HepG2 (cell line): ENCODE measurements around the gene HTR2A. TPM values are rescaled to one million over a fixed set of nuclear protein-coding genes. Genes with fewer than 3 reads are reported as not detected.

Experiments
- ATAC-seq: fragments of 200-7000 bp; cut with Tn5 transposase; 3 replicates; pipeline ENCODE4 v1.9.1; 2020; ENCODE audit warnings: mild to moderate bottlenecking, moderate library complexity
- BruUV-seq: library from RNA; stranded (reverse); fragments of 400-500 nt; replicated peaks from 2 replicates; lab custom pipeline; 2021; lab: Mats Ljungman, UMichigan
- CTCF ChIA-PET: fragments of 300-600 bp; formaldehyde crosslinking; extraction: SDS; loops from one replicate; lab custom pipeline; 2021; ENCODE audit warnings: low total read pairs, inconsistent platforms, low intra/inter-chr PET ratio; lab: Yijun Ruan, JAX
- POLR2A ChIA-PET: fragments of 350-600 bp; sonication (Branson Sonifier 250); formaldehyde crosslinking; loops from one replicate; lab custom pipeline; 2020; ENCODE audit warnings: antibody characterized with exemption, inconsistent platforms; lab: Yijun Ruan, JAX
- DNase-seq: peaks from one replicate; pipeline ENCODE4 v3.0.0-alpha.2; 2015; ENCODE audit warnings: low spot score
- FAIRE-seq: peaks from 3 replicates; lab custom pipeline; 2011; peaks lifted over from hg19 to GRCh38; lab: Jason Lieb, UNC
- H2AFZ ChIP-seq: one replicate; pipeline ENCODE4 v1.6.1; 2011; ENCODE audit warnings: low read length, inconsistent platforms
- H3K27ac ChIP-seq: fragments of 300-600 bp; 3 replicates; pipeline ENCODE4 v1.8.0; 2011; ENCODE audit warnings: mixed run types, mild to moderate bottlenecking, mixed read lengths, low read length, inconsistent platforms; ENCODE audit not compliant: insufficient read depth; ENCODE audit errors: extremely low read length
- H3K27me3 ChIP-seq, 2 experiments: fragments of 200-600 bp in 1 of 2; 2 replicates in 1 of 2; 3 replicates in 1 of 2; pipeline versions ENCODE4 v1.6.0 to v1.8.0; 2011; ENCODE audit warnings: low read length in 2 of 2, mild to moderate bottlenecking in 2 of 2, moderate library complexity in 2 of 2, inconsistent platforms in 1 of 2; ENCODE audit not compliant: insufficient read depth in 2 of 2, control insufficient read depth in 1 of 2
- H3K36me3 ChIP-seq, 2 experiments: fragments of 200-600 bp in 1 of 2; replicated peaks in 1 of 2; 2 replicates in 1 of 2; 3 replicates in 1 of 2; pipeline versions ENCODE4 v1.5.1 to v1.8.0; 2011; ENCODE audit warnings: low read length in 2 of 2, inconsistent platforms in 1 of 2; ENCODE audit not compliant: insufficient read depth in 2 of 2, control insufficient read depth in 1 of 2
- H3K4me1 ChIP-seq: 2 replicates; pipeline ENCODE4 v1.5.1; 2012; ENCODE audit warnings: low read length, inconsistent platforms; ENCODE audit not compliant: insufficient read depth
- H3K4me2 ChIP-seq: 2 replicates; pipeline ENCODE4 v1.6.0; 2011; ENCODE audit warnings: low read depth, low read length, inconsistent platforms
- H3K4me3 ChIP-seq, 3 experiments: fragments of 200-600 bp in 1 of 3; sonication (generic), shearing (Covaris generic) in 1 of 3; replicated peaks in 1 of 3; 2 replicates each; pipeline ENCODE4 v1.5.1; 2011 to 2016; ENCODE audit warnings: low read length in 3 of 3, inconsistent platforms in 2 of 3, low read depth in 2 of 3, mild to moderate bottlenecking in 2 of 3, control low read depth in 1 of 3, mixed read lengths in 1 of 3; ENCODE audit not compliant: insufficient read depth in 1 of 3
- H3K79me2 ChIP-seq: one replicate; pipeline ENCODE4 v1.6.1; 2011; ENCODE audit warnings: low read length, inconsistent platforms; ENCODE audit not compliant: insufficient read depth
- H3K9ac ChIP-seq: 2 replicates; pipeline ENCODE4 v1.6.0; 2011; ENCODE audit warnings: mild to moderate bottlenecking, low read depth, low read length, inconsistent platforms; ENCODE audit not compliant: insufficient read depth
- H3K9me3 ChIP-seq: 2 replicates; pipeline ENCODE4 v1.5.1; 2012; ENCODE audit warnings: mild to moderate bottlenecking, low read length
- H4K20me1 ChIP-seq: 2 replicates; pipeline ENCODE4 v1.6.0; 2011; ENCODE audit warnings: inconsistent platforms, mild to moderate bottlenecking, low read length, moderate library complexity; ENCODE audit not compliant: insufficient read depth
- ATF4 ChIP-seq, 2 experiments: fragments of 450-650 bp in 1 of 2; sonication (generic) in 1 of 2; formaldehyde crosslinking; IDR thresholded peaks; 2 replicates each; pipeline versions ENCODE4 v1.5.0 to v1.8.0; 2020 to 2022; ENCODE audit warnings: mild to moderate bottlenecking in 1 of 2, missing genetic modification reagents in 1 of 2
- CBX1 ChIP-seq: IDR thresholded peaks from one replicate; pipeline ENCODE4 v1.6.1; 2016; ENCODE audit warnings: antibody characterized with exemption, low read depth
- DNMT1 ChIP-seq: sonication (generic); formaldehyde crosslinking; IDR thresholded peaks from 2 replicates; pipeline ENCODE4 v1.5.1; 2020; ENCODE audit warnings: mild to moderate bottlenecking, missing genetic modification reagents
- ESRRA ChIP-seq: sonication (generic); formaldehyde crosslinking; IDR thresholded peaks from 2 replicates; pipeline ENCODE4 v1.5.1; 2020; ENCODE audit warnings: mild to moderate bottlenecking, low read depth, missing genetic modification reagents
- MTERF4 ChIP-seq: sonication (generic); formaldehyde crosslinking; IDR thresholded peaks from 2 replicates; pipeline ENCODE4 v1.8.0; 2023; ENCODE audit warnings: mild to moderate bottlenecking, missing genetic modification reagents
- MZF1 ChIP-seq: sonication (generic); formaldehyde crosslinking; IDR thresholded peaks from 2 replicates; pipeline ENCODE4 v1.8.1; 2023; ENCODE audit warnings: mild to moderate bottlenecking, missing genetic modification reagents, borderline replicate concordance
- PRMT3 ChIP-seq: sonication (generic); formaldehyde crosslinking; IDR thresholded peaks from 2 replicates; pipeline ENCODE4 v1.8.1; 2022; ENCODE audit warnings: low read depth, mild to moderate bottlenecking, moderate library complexity, missing genetic modification reagents, borderline replicate concordance
- RAD21 ChIP-seq: fragments of 450-650 bp; formaldehyde crosslinking; IDR thresholded peaks from 2 replicates; pipeline ENCODE4 v1.5.0; 2020; ENCODE audit warnings: mild to moderate bottlenecking
- SP1 ChIP-seq, 2 experiments: fragments of 450-650 bp in 1 of 2; sonication (generic) in 1 of 2; formaldehyde crosslinking in 1 of 2; IDR thresholded peaks; 2 replicates each; pipeline versions ENCODE4 v1.4.0 to v1.6.1; 2016 to 2020; ENCODE audit warnings: missing genetic modification reagents in 1 of 2
- SP4 ChIP-seq: sonication (generic); formaldehyde crosslinking; IDR thresholded peaks from 2 replicates; pipeline ENCODE4 v1.8.1; 2023; ENCODE audit warnings: mild to moderate bottlenecking, missing genetic modification reagents
- TBP ChIP-seq: sonication (generic); formaldehyde crosslinking; IDR thresholded peaks from 2 replicates; pipeline ENCODE4 v1.5.0; 2020; ENCODE audit warnings: missing genetic modification reagents
- ZBTB2 ChIP-seq: sonication (generic); formaldehyde crosslinking; IDR thresholded peaks from 2 replicates; pipeline ENCODE4 v1.8.0; 2022; ENCODE audit warnings: low read depth, missing genetic modification reagents
- ZNF33B ChIP-seq: sonication (generic); formaldehyde crosslinking; IDR thresholded peaks from 2 replicates; pipeline ENCODE4 v1.5.1; 2020; ENCODE audit warnings: mild to moderate bottlenecking, missing genetic modification reagents
- ZNF772 ChIP-seq: sonication (generic); formaldehyde crosslinking; IDR thresholded peaks from 2 replicates; pipeline ENCODE4 v1.5.0; 2020; ENCODE audit warnings: mild to moderate bottlenecking, missing genetic modification reagents
- ZSCAN29 ChIP-seq: sonication (generic); formaldehyde crosslinking; conservative IDR thresholded peaks from 2 replicates; pipeline ENCODE4 v1.4.0; 2020; ENCODE audit warnings: mild to moderate bottlenecking, missing genetic modification reagents
- ZSCAN9 ChIP-seq: IDR thresholded peaks from 2 replicates; pipeline ENCODE4 v1.6.1; 2016; ENCODE audit warnings: borderline replicate concordance
- WGBS: methylation state at CpG from one replicate; pipeline ENCODE4 v1.1.6; 2017; ENCODE audit warnings: low lambda C conversion rate; 5-methylcytosine and 5-hydroxymethylcytosine counted together
- in situ Hi-C: cut with HindIII; loops from 2 replicates; pipeline ENCODE4 v1.10.0; 2017; ENCODE audit warnings: low pct_unique_long_range_greater_than_20kb; ENCODE audit not compliant: extremely low pct_ligation_motif_present
- intact Hi-C: fragments of 100-400 bp; cut with micrococcal nuclease; formaldehyde crosslinking; loops from one replicate; pipeline ENCODE4 v1.10.0; 2022; ENCODE audit not compliant: unreplicated experiment
- polyA plus RNA-seq, 8 experiments: library from polyadenylated mRNA; depleted of rRNA in 3 of 8; stranded (reverse) in 7 of 8; unstranded in 1 of 8; fragments of >200 nt; fragmentation: Illumina TruSeq in 4 of 8; extraction: Trizol in 4 of 8; gene quantifications; 2 replicates each; pipeline versions ENCODE4 v1.2.1 to v1.2.3, GENCODE V29; 2011 to 2016; ENCODE audit warnings: low read depth in 4 of 8, missing spikeins in 1 of 8, mixed read lengths in 1 of 8; ENCODE audit not compliant: insufficient read depth in 1 of 8
- total RNA-seq, 5 experiments: library from RNA; depleted of rRNA; stranded (reverse); fragments of >200 nt; fragmentation: Illumina TruSeq; extraction: Trizol; gene quantifications; 2 replicates each; pipeline ENCODE4 v1.2.3, GENCODE V29; 2016; ENCODE audit warnings: low read depth in 1 of 5
- TF ChIP-seq, protein P1 (sequence below): sonication (generic); formaldehyde crosslinking; IDR thresholded peaks from 2 replicates; pipeline ENCODE4 v1.9.0; 2021; ENCODE audit warnings: mild to moderate bottlenecking, missing genetic modification reagents

Gene HTR2A
- total and polyA plus RNA-seq, 2 of the 13 experiments (the other 11 are each of a cell fraction or from before 2014, with no cell fraction given) = not detected

DNA sequence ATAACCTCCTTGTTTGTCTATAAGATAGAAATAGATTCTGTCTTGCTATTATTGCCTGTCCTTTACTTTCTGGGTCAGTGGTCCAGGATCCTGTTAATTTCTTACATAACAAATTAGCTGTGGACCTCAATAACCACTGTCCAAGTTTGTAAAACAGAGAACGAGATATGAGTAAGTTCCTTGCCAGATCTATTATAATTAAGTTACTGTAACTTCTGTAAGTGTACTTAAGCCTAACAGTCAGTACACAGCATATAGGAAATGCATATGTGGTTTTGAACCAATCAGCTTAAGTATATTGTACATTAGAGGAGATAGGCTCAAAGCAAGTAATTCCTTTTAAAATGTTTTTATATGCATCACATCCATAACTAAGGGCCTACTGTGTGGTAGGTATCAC is 34.9 kb downstream of the HTR2A start:
- 0% methylated on average over 1 of the region's 1 CpG for WGBS
- intact Hi-C loops = no loop called here
- Histone ChIP-seq H2AFZ (no peak overlapping the region), H3K4me3 (no peak overlapping the region), H3K4me1 (no peaks in the 10 kb centered on the region), H3K27me3 (no peaks in the 10 kb centered on the region; a peak in 1 of 5 replicates), H3K9ac (no peak overlapping the region), H3K27ac (no peak overlapping the region), H4K20me1 (no peaks in the 10 kb centered on the region), H3K79me2 (no peaks in the 10 kb centered on the region), H3K4me2 (no peak overlapping the region), H3K36me3 (no peaks in the 10 kb centered on the region), H3K9me3 (no peaks in the 10 kb centered on the region)
- ChIA-PET POLR2A (no interaction called here), CTCF (no interaction called here)
- no peak for FAIRE-seq
- BruUV-seq = no TSS peak
- DNase-seq = no peak
- no peak for ATAC-seq
- in situ Hi-C loops = no loop called here
- no peak for TF ChIP-seq RAD21 (CRISPR knock-in tag)
- no peak for TF ChIP-seq ATF4 (CRISPR knock-in tag; IDR thresholded peaks at IDR 0.05)
- TF ChIP-seq PRMT3 (CRISPR knock-in tag) = no peak
- no peak for TF ChIP-seq ZNF772 (CRISPR knock-in tag)
- TF ChIP-seq, protein P1, sequence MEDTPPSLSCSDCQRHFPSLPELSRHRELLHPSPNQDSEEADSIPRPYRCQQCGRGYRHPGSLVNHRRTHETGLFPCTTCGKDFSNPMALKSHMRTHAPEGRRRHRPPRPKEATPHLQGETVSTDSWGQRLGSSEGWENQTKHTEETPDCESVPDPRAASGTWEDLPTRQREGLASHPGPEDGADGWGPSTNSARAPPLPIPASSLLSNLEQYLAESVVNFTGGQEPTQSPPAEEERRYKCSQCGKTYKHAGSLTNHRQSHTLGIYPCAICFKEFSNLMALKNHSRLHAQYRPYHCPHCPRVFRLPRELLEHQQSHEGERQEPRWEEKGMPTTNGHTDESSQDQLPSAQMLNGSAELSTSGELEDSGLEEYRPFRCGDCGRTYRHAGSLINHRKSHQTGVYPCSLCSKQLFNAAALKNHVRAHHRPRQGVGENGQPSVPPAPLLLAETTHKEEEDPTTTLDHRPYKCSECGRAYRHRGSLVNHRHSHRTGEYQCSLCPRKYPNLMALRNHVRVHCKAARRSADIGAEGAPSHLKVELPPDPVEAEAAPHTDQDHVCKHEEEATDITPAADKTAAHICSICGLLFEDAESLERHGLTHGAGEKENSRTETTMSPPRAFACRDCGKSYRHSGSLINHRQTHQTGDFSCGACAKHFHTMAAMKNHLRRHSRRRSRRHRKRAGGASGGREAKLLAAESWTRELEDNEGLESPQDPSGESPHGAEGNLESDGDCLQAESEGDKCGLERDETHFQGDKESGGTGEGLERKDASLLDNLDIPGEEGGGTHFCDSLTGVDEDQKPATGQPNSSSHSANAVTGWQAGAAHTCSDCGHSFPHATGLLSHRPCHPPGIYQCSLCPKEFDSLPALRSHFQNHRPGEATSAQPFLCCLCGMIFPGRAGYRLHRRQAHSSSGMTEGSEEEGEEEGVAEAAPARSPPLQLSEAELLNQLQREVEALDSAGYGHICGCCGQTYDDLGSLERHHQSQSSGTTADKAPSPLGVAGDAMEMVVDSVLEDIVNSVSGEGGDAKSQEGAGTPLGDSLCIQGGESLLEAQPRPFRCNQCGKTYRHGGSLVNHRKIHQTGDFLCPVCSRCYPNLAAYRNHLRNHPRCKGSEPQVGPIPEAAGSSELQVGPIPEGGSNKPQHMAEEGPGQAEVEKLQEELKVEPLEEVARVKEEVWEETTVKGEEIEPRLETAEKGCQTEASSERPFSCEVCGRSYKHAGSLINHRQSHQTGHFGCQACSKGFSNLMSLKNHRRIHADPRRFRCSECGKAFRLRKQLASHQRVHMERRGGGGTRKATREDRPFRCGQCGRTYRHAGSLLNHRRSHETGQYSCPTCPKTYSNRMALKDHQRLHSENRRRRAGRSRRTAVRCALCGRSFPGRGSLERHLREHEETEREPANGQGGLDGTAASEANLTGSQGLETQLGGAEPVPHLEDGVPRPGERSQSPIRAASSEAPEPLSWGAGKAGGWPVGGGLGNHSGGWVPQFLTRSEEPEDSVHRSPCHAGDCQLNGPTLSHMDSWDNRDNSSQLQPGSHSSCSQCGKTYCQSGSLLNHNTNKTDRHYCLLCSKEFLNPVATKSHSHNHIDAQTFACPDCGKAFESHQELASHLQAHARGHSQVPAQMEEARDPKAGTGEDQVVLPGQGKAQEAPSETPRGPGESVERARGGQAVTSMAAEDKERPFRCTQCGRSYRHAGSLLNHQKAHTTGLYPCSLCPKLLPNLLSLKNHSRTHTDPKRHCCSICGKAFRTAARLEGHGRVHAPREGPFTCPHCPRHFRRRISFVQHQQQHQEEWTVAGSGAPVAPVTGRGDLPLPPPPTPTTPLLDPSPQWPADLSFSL (CRISPR knock-in tag) = no peak
- no peak for TF ChIP-seq DNMT1 (CRISPR knock-in tag)
- no peak for TF ChIP-seq MTERF4 (CRISPR knock-in tag)
- TF ChIP-seq CBX1 = no peak
- TF ChIP-seq ZSCAN9 = no peak
- no peak for TF ChIP-seq ZBTB2 (CRISPR knock-in tag)
- TF ChIP-seq ESRRA = no peak
- TF ChIP-seq ZSCAN29 = no peak
- TF ChIP-seq TBP (CRISPR knock-in tag) = no peak
- no peak for TF ChIP-seq MZF1 (CRISPR knock-in tag)
- no peak for TF ChIP-seq SP4
- TF ChIP-seq ZNF33B = no peak
- no peak for TF ChIP-seq SP1 (IDR thresholded peaks at IDR 0.05)
- TF ChIP-seq SP1 (CRISPR knock-in tag; IDR thresholded peaks at IDR 0.05) = no peak
